Psoas muscle (tissue), 8 donors: ENCODE results near the gene BICC1. TPM values are rescaled to one million over a fixed set of nuclear protein-coding genes. Genes with fewer than 3 reads are reported as not detected.

Source experiments
- ATAC-seq, 4 donors: fragments of 200-7000 bp; cut with Tn5 transposase; one replicate each; pipeline ENCODE4 v1.9.1; 2020; ENCODE audit warnings: moderate library complexity in 3 of 4, mild to moderate bottlenecking in 2 of 4
- DNase-seq, 2 donors: peaks; one replicate each; pipeline ENCODE4 v3.0.0-alpha.2; 2020
- H3K27ac ChIP-seq: fragments of 200-600 bp; one replicate; pipeline ENCODE4 v1.8.0; 2022
- H3K27me3 ChIP-seq, 3 donors: fragments of 200-600 bp in 1 of 3; one replicate each; pipeline versions ENCODE4 v1.6.1 to v1.8.0; 2013 to 2022; ENCODE audit warnings: low read length in 2 of 3, mild to moderate bottlenecking in 2 of 3, moderate library complexity in 1 of 3; ENCODE audit not compliant: insufficient read depth in 3 of 3
- H3K36me3 ChIP-seq, 2 donors: fragments of 200-600 bp in 1 of 2; one replicate each; pipeline versions ENCODE4 v1.6.1 to v1.8.0; 2013 to 2022; ENCODE audit warnings: low read depth in 1 of 2, mild to moderate bottlenecking in 1 of 2, moderate library complexity in 1 of 2; ENCODE audit not compliant: insufficient read depth in 1 of 2
- H3K4me1 ChIP-seq: fragments of 200-600 bp; one replicate; pipeline ENCODE4 v1.8.0; 2022
- H3K4me3 ChIP-seq: fragments of 200-600 bp; one replicate; pipeline ENCODE4 v1.8.0; 2022; ENCODE audit warnings: mild to moderate bottlenecking
- H3K9me3 ChIP-seq: fragments of 200-600 bp; one replicate; pipeline ENCODE4 v1.8.0; 2022
- WGBS, 3 donors: extraction: QIAGEN DNeasy Blood & Tissue Kit; methylation state at CpG; one replicate each; pipeline versions ENCODE4 v1.1.6 to v1.1.7; 2013; 5-methylcytosine and 5-hydroxymethylcytosine counted together
- intact Hi-C, 2 donors: fragments of 100-400 bp; cut with DNase I; formaldehyde crosslinking; loops; one replicate each; pipeline versions ENCODE4 v1.11.0 to v1.14.2; 2022
- polyA plus RNA-seq, 3 donors: library from polyadenylated mRNA; stranded (reverse); fragments of 200-250 nt; gene quantifications; one replicate each; pipeline ENCODE4 v1.2.3, GENCODE V29; 2013
- total RNA-seq, 4 donors: library from RNA; stranded (reverse); fragmentation: NEBNext Ultra II Directional in 2 of 4; extraction: Animal tissue kit (Norgen Biotek cat#: 25700) in 2 of 4; gene quantifications; one replicate each; pipeline versions ENCODE4 v1.2.1 to v1.2.4, GENCODE V29; 2021 to 2023
- TF ChIP-seq, protein P1 (sequence below): fragments of 200-600 bp; IDR thresholded peaks from one replicate; pipeline ENCODE4 v1.8.0; 2022; ENCODE audit warnings: antibody characterized with exemption
- donor health status: healthy with polysubstance abuse.
- donor health status: DM: no; HTN: no; CAD: no; lungs with moderate emphysema.
- donor health status: Bipolar disorder and iron deficiency.
- donor health status: healthy.
- donor health status: DM: yes; HTN: yes; CAD: no.
- donor health status: DM: no; HTN: no; CAD: no.
- donor health status: DM: no; HTN: no; CAD: no.
- donor health status: DM: yes; HTN: yes; CAD: no.

BICC1 gene
- total and polyA plus RNA-seq, 7 donors, result 4.7 to 13.2 (median 6.9) TPM

DNA sequence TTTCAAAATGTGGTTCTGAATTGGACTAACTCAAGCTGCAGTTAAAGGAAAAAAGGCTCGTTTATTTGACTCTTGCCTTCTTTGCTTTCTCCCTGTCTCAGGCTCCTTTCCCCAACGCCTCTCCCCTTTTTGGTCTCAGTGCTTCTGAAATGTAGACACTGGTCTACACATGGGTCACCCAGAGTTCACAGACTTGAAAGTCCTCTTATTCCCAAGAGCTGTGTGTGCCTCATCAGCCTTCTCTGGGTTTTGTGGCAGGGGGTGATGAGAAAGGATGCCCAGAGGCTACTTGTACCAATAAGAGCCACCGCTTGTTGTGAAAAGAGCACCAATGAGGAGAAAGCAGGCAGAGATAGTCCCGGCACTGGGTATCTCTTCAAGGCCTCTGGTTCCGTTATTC lies 125.7 kb downstream of the BICC1 start:
- TF ChIP-seq, protein P1, sequence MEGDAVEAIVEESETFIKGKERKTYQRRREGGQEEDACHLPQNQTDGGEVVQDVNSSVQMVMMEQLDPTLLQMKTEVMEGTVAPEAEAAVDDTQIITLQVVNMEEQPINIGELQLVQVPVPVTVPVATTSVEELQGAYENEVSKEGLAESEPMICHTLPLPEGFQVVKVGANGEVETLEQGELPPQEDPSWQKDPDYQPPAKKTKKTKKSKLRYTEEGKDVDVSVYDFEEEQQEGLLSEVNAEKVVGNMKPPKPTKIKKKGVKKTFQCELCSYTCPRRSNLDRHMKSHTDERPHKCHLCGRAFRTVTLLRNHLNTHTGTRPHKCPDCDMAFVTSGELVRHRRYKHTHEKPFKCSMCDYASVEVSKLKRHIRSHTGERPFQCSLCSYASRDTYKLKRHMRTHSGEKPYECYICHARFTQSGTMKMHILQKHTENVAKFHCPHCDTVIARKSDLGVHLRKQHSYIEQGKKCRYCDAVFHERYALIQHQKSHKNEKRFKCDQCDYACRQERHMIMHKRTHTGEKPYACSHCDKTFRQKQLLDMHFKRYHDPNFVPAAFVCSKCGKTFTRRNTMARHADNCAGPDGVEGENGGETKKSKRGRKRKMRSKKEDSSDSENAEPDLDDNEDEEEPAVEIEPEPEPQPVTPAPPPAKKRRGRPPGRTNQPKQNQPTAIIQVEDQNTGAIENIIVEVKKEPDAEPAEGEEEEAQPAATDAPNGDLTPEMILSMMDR, result no peak
- intact Hi-C loops, result no loop called here
- Histone ChIP-seq H3K9me3 (no peaks in the 10 kb centered on the region), H3K4me3 (no peak overlapping the region), H3K36me3 (no peaks in the 10 kb centered on the region), H3K4me1 (peaks cover 5% of the 10 kb centered on the region), H3K27me3 (no peaks in the 10 kb centered on the region), H3K27ac (no peak overlapping the region)
- DNase-seq, result no peak
- ATAC-seq, result peak in 1 of 4 donors; percentile 32
- WGBS, 3 donors, result 82 to 87% (median 87%) methylated on average over 5 of the region's 5 CpGs

DNA sequence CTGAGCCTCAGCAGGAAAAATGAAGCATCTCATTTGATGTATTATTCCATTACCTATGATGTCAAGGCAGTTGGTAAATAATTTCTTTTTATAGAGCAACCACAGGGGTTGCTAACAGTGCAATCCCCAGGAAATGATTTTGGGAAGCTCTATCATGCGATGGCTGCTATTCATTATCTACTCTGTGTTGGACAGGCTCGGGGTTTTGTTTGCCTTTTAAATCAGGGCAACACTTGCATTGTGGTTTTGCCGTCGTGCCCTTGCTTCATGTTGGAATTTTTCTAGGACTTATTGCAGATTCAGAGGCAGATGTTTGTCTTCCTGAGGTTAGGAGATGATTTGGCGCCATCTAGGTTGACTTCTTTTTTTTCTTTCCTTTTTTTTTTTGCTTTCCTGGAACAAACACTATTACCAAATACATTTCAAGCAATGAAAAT lies 128.4 kb downstream of the BICC1 start:
- DNase-seq, result no peak
- Histone ChIP-seq H3K36me3 (no peaks in the 10 kb centered on the region), H3K27ac (peak overlapping the region; percentile 53), H3K4me3 (peak overlapping the region; percentile 6), H3K27me3 (no peaks in the 10 kb centered on the region), H3K4me1 (peaks cover 6% of the 10 kb centered on the region), H3K9me3 (no peaks in the 10 kb centered on the region)
- intact Hi-C loops, result loop anchor here in 1 of 2 donors (10.0 kb wide), 2 partner anchors 114 to 226 kb away; no protein-coding TSS in a partner anchor
- ATAC-seq, result peak; percentile 37 to 74 (median 56)
- TF ChIP-seq, protein P1, result no peak
- 8 to 20% (median 10%) methylated on average over 5 of the region's 5 CpGs for WGBS, 3 donors

DNA sequence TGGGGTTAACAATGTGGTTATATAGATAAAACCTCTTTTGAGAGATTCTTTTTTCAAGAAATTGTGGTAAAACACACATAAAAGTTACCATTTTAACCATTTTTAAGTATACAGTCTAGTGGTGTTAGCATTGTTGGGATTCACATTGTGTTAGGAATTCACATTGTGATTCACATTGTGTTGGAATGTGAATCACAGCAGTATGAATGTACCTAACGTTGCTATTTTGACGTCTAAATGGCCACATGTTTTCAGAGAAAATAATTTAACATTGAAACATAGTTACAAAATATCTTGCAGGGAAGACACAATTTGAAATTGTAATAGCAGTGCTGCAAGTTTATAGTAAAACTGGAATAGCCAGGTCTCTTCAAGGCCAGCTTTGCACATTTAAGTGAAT lies 129.0 kb downstream of the BICC1 start:
- ATAC-seq (no peak), DNase-seq (no peak)
- H3K9me3 ChIP-seq, result no peaks in the 10 kb centered on the region
- H3K27me3 ChIP-seq, result no peaks in the 10 kb centered on the region
- H3K4me3 ChIP-seq, result no peak overlapping the region
- peaks cover 12% of the 10 kb centered on the region for H3K4me1 ChIP-seq
- H3K36me3 ChIP-seq, result no peaks in the 10 kb centered on the region
- TF ChIP-seq, protein P1, result no peak
- peak overlapping the region; percentile 53 for H3K27ac ChIP-seq
- WGBS, 3 donors, result 24 to 50% (median 27%) methylated on average over 2 of the region's 2 CpGs
- intact Hi-C loops, result loop anchor here in 1 of 2 donors (10.0 kb wide), 2 partner anchors 113 to 227 kb away; no protein-coding TSS in a partner anchor

DNA sequence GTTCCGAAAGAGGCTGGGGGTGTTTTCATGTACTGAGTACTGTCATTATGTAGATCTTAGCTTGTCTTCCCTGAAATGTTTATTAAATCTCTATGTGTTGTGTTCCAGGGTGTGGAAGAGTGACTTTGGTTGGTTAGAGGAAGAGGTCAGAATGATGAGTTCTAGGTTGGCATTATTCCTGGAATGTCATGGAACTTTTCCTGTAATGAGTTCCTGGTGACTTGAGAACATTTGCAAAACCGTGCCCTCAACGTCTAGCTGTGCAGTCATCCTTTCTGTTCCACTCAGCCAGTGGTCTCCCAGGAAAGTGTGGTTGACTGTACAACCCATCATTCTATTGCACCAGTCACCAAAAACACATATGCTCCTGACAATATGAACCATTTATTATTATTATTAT lies 129.6 kb downstream of the BICC1 start:
- peaks cover 17% of the 10 kb centered on the region for H3K4me1 ChIP-seq
- WGBS, 3 donors, result 34 to 38% (median 36%) methylated on average over 3 of the region's 3 CpGs
- TF ChIP-seq, protein P1, result no peak
- intact Hi-C loops, result loop anchor here in 1 of 2 donors (10.0 kb wide), 2 partner anchors 113 to 227 kb away; no protein-coding TSS in a partner anchor
- H3K9me3 ChIP-seq, result no peaks in the 10 kb centered on the region
- H3K4me3 ChIP-seq, result no peak overlapping the region
- ATAC-seq (peak; percentile 21 to 74 (median 67)), DNase-seq (no peak)
- H3K27ac ChIP-seq, result peak overlapping the region; percentile 53
- H3K36me3 ChIP-seq, result no peaks in the 10 kb centered on the region
- H3K27me3 ChIP-seq, result no peaks in the 10 kb centered on the region
